H1 (cell line): ENCODE measurements around the gene ETV2. TPM values are rescaled to one million over a fixed set of nuclear protein-coding genes. Genes with fewer than 3 reads are reported as not detected.
A peak's percentile ranks its signal among the peaks of the same experiment; 100 is the strongest.

ENCODE experiments used
- CBX8 ChIP-seq: fragments of 300-800, 300-1000 bp; sonication (generic); IDR thresholded peaks from 2 replicates; pipeline ENCODE4 v1.7.1; 2016; ENCODE audit warnings: low read depth, low read length, borderline replicate concordance
- CHD1 ChIP-seq: IDR thresholded peaks from 2 replicates; pipeline ENCODE4 v1.6.1; 2012; ENCODE audit warnings: low read depth, low read length, improper control_type of control experiment
- CHD2 ChIP-seq: IDR thresholded peaks from 2 replicates; pipeline ENCODE4 v1.6.1; 2012; ENCODE audit warnings: low read length, improper control_type of control experiment
- CHD7 ChIP-seq: fragments of 300-600 bp; sonication (generic); IDR thresholded peaks from 2 replicates; pipeline ENCODE4 v1.7.1; 2012; ENCODE audit warnings: low read length, moderate library complexity, mild to moderate bottlenecking, inconsistent platforms; ENCODE audit not compliant: insufficient replicate concordance
- CREB1 ChIP-seq: IDR thresholded peaks from 2 replicates; pipeline ENCODE4 v1.6.1; 2012; ENCODE audit warnings: inconsistent platforms
- HDAC6 ChIP-seq: IDR thresholded peaks from one replicate; pipeline ENCODE4 v1.7.1; 2012; ENCODE audit warnings: low read depth, mild to moderate bottlenecking, inconsistent platforms, low read length, moderate library complexity
- MAFK ChIP-seq: IDR thresholded peaks from 2 replicates; pipeline ENCODE4 v1.6.1; 2012; ENCODE audit warnings: low read depth, mild to moderate bottlenecking, improper control_type of control experiment, low read length
- NANOG ChIP-seq: IDR thresholded peaks from 2 replicates; pipeline ENCODE4 v1.6.1; 2011; ENCODE audit warnings: low read length, low read depth, mild to moderate bottlenecking, inconsistent platforms; ENCODE audit not compliant: insufficient read depth, poor library complexity, severe bottlenecking
- PHF8 ChIP-seq: fragments of 200-600 bp; sonication (generic); conservative IDR thresholded peaks from 2 replicates; pipeline ENCODE4 v1.7.1; 2012; ENCODE audit warnings: low read depth, mild to moderate bottlenecking, inconsistent platforms, low read length, moderate library complexity
- POLR2AphosphoS5 ChIP-seq: IDR thresholded peaks from 2 replicates; pipeline ENCODE4 v1.6.1; 2011; ENCODE audit warnings: low read depth, low read length
- POU5F1 ChIP-seq: IDR thresholded peaks from 2 replicates; pipeline ENCODE4 v1.6.1; 2011; ENCODE audit warnings: low read depth, mild to moderate bottlenecking, low read length, moderate library complexity
- SP1 ChIP-seq: IDR thresholded peaks from 2 replicates; pipeline ENCODE4 v1.6.1; 2011; ENCODE audit warnings: low read depth, low read length
- polyA plus RNA-seq, 7 experiments: library from polyadenylated mRNA; depleted of rRNA in 3 of 7; stranded (reverse) in 5 of 7; unstranded in 2 of 7; fragments of >200 nt in 5 of 7; fragments of 200-250 nt in 2 of 7; gene quantifications; 1 replicate in 5 of 7; 2 replicates in 1 of 7; 4 replicates in 1 of 7; pipeline versions ENCODE4 v1.2.1 to v1.2.3, GENCODE V29; 2011 to 2013; ENCODE audit warnings: missing spikeins in 2 of 7, mixed read lengths in 2 of 7
- total RNA-seq: library from RNA; stranded (reverse); fragmentation: NEBNext Ultra II Directional; extraction: Animal tissue kit (Norgen Biotek cat#: 25700); gene quantifications from 2 replicates; pipeline ENCODE4 v1.2.1, GENCODE V29; 2021

ETV2 gene
- total and polyA plus RNA-seq, 2 of the 8 experiments (the other 6 are each of a cell fraction or from before 2014, with no cell fraction given), result 0.88 to 1.3 TPM

- no peak for TF ChIP-seq CHD7
- peak; percentile 33; the same call in 1 of the 2 replicates for TF ChIP-seq SP1
- TF ChIP-seq CHD1, result no peak
- TF ChIP-seq HDAC6, result no peak
- no peak for TF ChIP-seq PHF8
- 0 out of 2 replicates have a peak, but pooled peaks have one; percentile 18 for TF ChIP-seq POLR2AphosphoS5
- peak; percentile 92 for TF ChIP-seq CREB1
- no peak for TF ChIP-seq POU5F1
- TF ChIP-seq NANOG, result no peak
- TF ChIP-seq MAFK, result no peak
- TF ChIP-seq CBX8, result no peak
- no peak for TF ChIP-seq CHD2
These were observed at the start of gene ETV2 (continued) for GRCh38 chr19:35641515-35642151.
